Stimulated activated CD4-positive, alpha-beta T cell treated with anti-CD3 and anti-CD28 coated beads, Interleukin-15, amount 100 ng/mL, for 48 hours (primary cell): ENCODE results near the gene TEX51.

ENCODE experiments used
- DNase-seq, 2 donors: peaks; one replicate each; pipeline ENCODE4 v3.0.0-alpha.2; 2020; ENCODE audit warnings: low read depth in 2 of 2

TEX51 gene

GRCh38 chr2:126879348-126880298, 19.1 kb upstream of the TEX51 start:
- no peak for DNase-seq

- DNase-seq = no peak
Observed at GRCh38 chr2:126880324-126880723, 18.4 kb upstream of the TEX51 start.

GRCh38 chr2:126880817-126881216, 17.9 kb upstream of the TEX51 start:
- DNase-seq = no peak

GRCh38 chr2:126881591-126881990, 17.1 kb upstream of the TEX51 start:
- DNase-seq = no peak

GRCh38 chr2:126882181-126882580, 16.5 kb upstream of the TEX51 start:
- DNase-seq = no peak

GRCh38 chr2:126882736-126883665, 15.7 kb upstream of the TEX51 start:
- no peak for DNase-seq

- no peak for DNase-seq
Observed at GRCh38 chr2:126883666-126884040, 15.0 kb upstream of the TEX51 start.

GRCh38 chr2:126884861-126885750, 13.6 kb upstream of the TEX51 start:
- DNase-seq = no peak

- no peak for DNase-seq
Observed at GRCh38 chr2:126885751-126886210, 12.9 kb upstream of the TEX51 start.

- DNase-seq = peak; percentile 31 to 55
Observed at GRCh38 chr2:126886211-126886915, 12.3 kb upstream of the TEX51 start.

- no peak for DNase-seq
Observed at GRCh38 chr2:126886916-126887280, 11.8 kb upstream of the TEX51 start.

GRCh38 chr2:126887506-126887905, 11.2 kb upstream of the TEX51 start:
- DNase-seq = no peak

- DNase-seq = no peak
Observed at GRCh38 chr2:126888046-126888445, 10.6 kb upstream of the TEX51 start.

- no peak for DNase-seq
Observed at GRCh38 chr2:126889071-126889470, 9.6 kb upstream of the TEX51 start.

GRCh38 chr2:126889496-126890135, 9.1 kb upstream of the TEX51 start:
- DNase-seq = no peak

- no peak for DNase-seq
Observed at GRCh38 chr2:126890136-126890510, 8.6 kb upstream of the TEX51 start.

GRCh38 chr2:126890551-126891450, 7.9 kb upstream of the TEX51 start:
- no peak for DNase-seq

GRCh38 chr2:126891681-126892500, 6.8 kb upstream of the TEX51 start:
- no peak for DNase-seq
